Suprapubic skin (tissue), 4 donors: ENCODE data around the gene CACNA2D3. TPM values are rescaled to one million over a fixed set of nuclear protein-coding genes. Genes with fewer than 3 reads are reported as not detected.

ENCODE experiments used
- DNase-seq, 2 donors: peaks; one replicate each; pipeline ENCODE4 v3.0.0-alpha.2; 2019; ENCODE audit warnings: low spot score in 2 of 2
- H3K27ac ChIP-seq: fragments of 200-600 bp; sonication (generic); one replicate; pipeline ENCODE4 v1.5.1; 2019
- H3K27me3 ChIP-seq: fragments of 200-600 bp; sonication (generic); one replicate; pipeline ENCODE4 v1.5.1; 2019
- H3K36me3 ChIP-seq: fragments of 200-600 bp; sonication (generic); one replicate; pipeline ENCODE4 v1.5.1; 2019
- H3K4me1 ChIP-seq: fragments of 200-600 bp; sonication (generic); one replicate; pipeline ENCODE4 v1.5.1; 2019
- H3K4me3 ChIP-seq: fragments of 200-600 bp; sonication (generic); one replicate; pipeline ENCODE4 v1.5.1; 2019; ENCODE audit warnings: mild to moderate bottlenecking
- H3K9me3 ChIP-seq: fragments of 200-600 bp; sonication (generic); one replicate; pipeline ENCODE4 v1.5.1; 2019
- EP300 ChIP-seq: sonication (generic); formaldehyde crosslinking; IDR thresholded peaks from one replicate; pipeline ENCODE4 v1.6.1; 2017; ENCODE audit warnings: antibody characterized with exemption
- POLR2A ChIP-seq, 2 donors: fragments of 450-650 bp; IDR thresholded peaks; one replicate each; pipeline ENCODE4 v1.6.1; 2017; ENCODE audit warnings: antibody characterized with exemption in 2 of 2, mild to moderate bottlenecking in 2 of 2, moderate library complexity in 2 of 2
- POLR2AphosphoS5 ChIP-seq, 3 donors: sonication (generic); formaldehyde crosslinking; IDR thresholded peaks; one replicate each; pipeline ENCODE4 v1.6.1; 2017; ENCODE audit warnings: antibody characterized with exemption in 3 of 3
- WGBS: methylation state at CpG from one replicate; pipeline ENCODE4 v1.1.5; 2018; 5-methylcytosine and 5-hydroxymethylcytosine counted together
- total RNA-seq, 4 donors: library from RNA; depleted of rRNA; stranded (reverse); fragments of >200 nt; gene quantifications; one replicate each; pipeline ENCODE4 v1.1.0, GENCODE V29; 2016
- TF ChIP-seq, protein P1 (sequence below), 2 donors: fragments of 200-600 bp in 1 of 2; fragments of 450-650 bp in 1 of 2; sonication (generic) in 1 of 2; IDR thresholded peaks; one replicate each; pipeline ENCODE4 v1.5.1; 2016 to 2019; ENCODE audit warnings: antibody characterized with exemption in 2 of 2, mild to moderate bottlenecking in 1 of 2, moderate library complexity in 1 of 2

CACNA2D3 gene
- total RNA-seq, result 1 to 10 TPM in 2 of 4 donors, under 1 TPM in 2; 0.42 to 2.8 (median 0.95) TPM

GRCh38 chr3:54122324-54123002 is at the start of gene CACNA2D3:
CACNA2D3 (plus strand) TSS chr3:54122552.
- no peak within 1 kb of the TSS for H3K27ac ChIP-seq
- 0% methylated on average over 1 of the region's 100 CpGs for WGBS

DNA sequence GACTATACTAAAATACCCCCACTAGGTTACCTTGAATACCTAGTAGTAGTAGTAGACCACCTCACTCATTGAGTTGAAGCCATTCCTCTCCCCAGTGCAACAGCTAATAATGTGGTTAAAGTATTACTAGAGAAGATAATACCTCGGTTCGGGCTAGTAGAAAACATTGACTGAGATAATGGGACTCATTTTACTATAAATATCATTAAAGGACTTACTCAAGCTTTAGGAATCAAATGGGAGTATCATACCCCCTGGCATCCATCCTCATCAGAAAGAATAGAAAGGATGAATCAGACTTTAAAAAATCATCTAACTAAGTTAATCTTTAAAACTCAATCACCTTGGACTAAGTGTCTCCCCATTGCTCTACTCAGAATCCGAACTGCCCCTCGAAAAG is 49.0 kb upstream of the CACNA2D3 start:
- Histone ChIP-seq H3K4me3 (no peak overlapping the region), H3K36me3 (no peaks in the 10 kb centered on the region), H3K4me1 (no peaks in the 10 kb centered on the region), H3K27me3 (peaks cover 11% of the 10 kb centered on the region), H3K27ac (no peak overlapping the region), H3K9me3 (peaks cover 8% of the 10 kb centered on the region)
- no peak for TF ChIP-seq POLR2AphosphoS5 (IDR thresholded peaks at IDR 0.05)
- TF ChIP-seq, protein P1, sequence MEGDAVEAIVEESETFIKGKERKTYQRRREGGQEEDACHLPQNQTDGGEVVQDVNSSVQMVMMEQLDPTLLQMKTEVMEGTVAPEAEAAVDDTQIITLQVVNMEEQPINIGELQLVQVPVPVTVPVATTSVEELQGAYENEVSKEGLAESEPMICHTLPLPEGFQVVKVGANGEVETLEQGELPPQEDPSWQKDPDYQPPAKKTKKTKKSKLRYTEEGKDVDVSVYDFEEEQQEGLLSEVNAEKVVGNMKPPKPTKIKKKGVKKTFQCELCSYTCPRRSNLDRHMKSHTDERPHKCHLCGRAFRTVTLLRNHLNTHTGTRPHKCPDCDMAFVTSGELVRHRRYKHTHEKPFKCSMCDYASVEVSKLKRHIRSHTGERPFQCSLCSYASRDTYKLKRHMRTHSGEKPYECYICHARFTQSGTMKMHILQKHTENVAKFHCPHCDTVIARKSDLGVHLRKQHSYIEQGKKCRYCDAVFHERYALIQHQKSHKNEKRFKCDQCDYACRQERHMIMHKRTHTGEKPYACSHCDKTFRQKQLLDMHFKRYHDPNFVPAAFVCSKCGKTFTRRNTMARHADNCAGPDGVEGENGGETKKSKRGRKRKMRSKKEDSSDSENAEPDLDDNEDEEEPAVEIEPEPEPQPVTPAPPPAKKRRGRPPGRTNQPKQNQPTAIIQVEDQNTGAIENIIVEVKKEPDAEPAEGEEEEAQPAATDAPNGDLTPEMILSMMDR (IDR thresholded peaks at IDR 0.05), result no peak
- no peak for TF ChIP-seq EP300
- no peak for TF ChIP-seq POLR2A (IDR thresholded peaks at IDR 0.05)
- 96% methylated on average over 4 of the region's 4 CpGs for WGBS
- no peak for DNase-seq

More at GRCh38 chr3:54122324-54123002, at the start of gene CACNA2D3:
- no peaks in the 10 kb centered on the region for H3K36me3 ChIP-seq
- DNase-seq, result no peak
- H3K4me1 ChIP-seq, result peaks cover 30% of the 10 kb centered on the region
- peak within 1 kb of the TSS; percentile 54 for H3K4me3 ChIP-seq
- H3K9me3 ChIP-seq, result no peaks in the 10 kb centered on the region
- peaks cover 72% of the 10 kb centered on the region for H3K27me3 ChIP-seq
- no peak for TF ChIP-seq POLR2AphosphoS5 (IDR thresholded peaks at IDR 0.05)

DNA sequence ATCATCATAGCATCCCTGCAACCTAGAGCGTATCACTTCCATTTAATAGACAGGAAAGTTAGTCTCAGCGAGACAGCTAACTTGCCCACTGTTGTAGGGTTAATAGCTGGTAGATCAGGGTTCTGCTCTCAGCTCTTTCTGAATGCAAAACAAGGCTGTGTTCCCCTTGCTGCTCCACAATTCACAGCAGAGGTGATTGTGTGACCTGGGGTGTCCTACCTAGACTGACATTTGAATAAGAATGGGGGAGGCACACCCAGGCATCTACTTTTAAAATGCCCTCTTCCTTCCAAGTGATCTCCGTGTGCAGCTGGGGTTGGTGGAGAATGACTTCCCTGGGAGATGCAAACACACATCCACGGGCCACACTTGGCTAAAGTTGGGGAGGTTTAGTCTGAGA is 43.0 kb upstream of the CACNA2D3 start:
- no peak overlapping the region for H3K27ac ChIP-seq
- H3K27me3 ChIP-seq, result peaks cover 18% of the 10 kb centered on the region
- TF ChIP-seq, protein P1 (IDR thresholded peaks at IDR 0.05), result no peak
- TF ChIP-seq POLR2AphosphoS5 (IDR thresholded peaks at IDR 0.05) (no peak), POLR2A (IDR thresholded peaks at IDR 0.05) (no peak), EP300 (no peak)
- H3K9me3 ChIP-seq, result no peaks in the 10 kb centered on the region
- H3K4me3 ChIP-seq, result no peak overlapping the region
- no peaks in the 10 kb centered on the region for H3K36me3 ChIP-seq
- 53% methylated on average over 4 of the region's 4 CpGs for WGBS
- no peak for DNase-seq
- no peaks in the 10 kb centered on the region for H3K4me1 ChIP-seq

- no peaks in the 10 kb centered on the region for H3K9me3 ChIP-seq
- WGBS, result 58% methylated on average over 9 of the region's 9 CpGs
- H3K4me1 ChIP-seq, result no peaks in the 10 kb centered on the region
- H3K27ac ChIP-seq, result no peak overlapping the region
- H3K4me3 ChIP-seq, result no peak overlapping the region
- TF ChIP-seq EP300 (no peak), POLR2AphosphoS5 (IDR thresholded peaks at IDR 0.05) (no peak), POLR2A (IDR thresholded peaks at IDR 0.05) (no peak)
- TF ChIP-seq, protein P1 (IDR thresholded peaks at IDR 0.05), result no peak
- DNase-seq, result no peak
- H3K27me3 ChIP-seq, result peaks cover 20% of the 10 kb centered on the region
- H3K36me3 ChIP-seq, result no peaks in the 10 kb centered on the region
Measured at GRCh38 chr3:54079730-54080325, 42.5 kb upstream of the CACNA2D3 start.

GRCh38 chr3:54083921-54084320 is 38.4 kb upstream of the CACNA2D3 start:
- WGBS, result 43% methylated on average over 4 of the region's 4 CpGs
- Histone ChIP-seq H3K27me3 (peaks cover 41% of the 10 kb centered on the region), H3K36me3 (no peaks in the 10 kb centered on the region), H3K4me3 (no peak overlapping the region), H3K27ac (no peak overlapping the region), H3K9me3 (no peaks in the 10 kb centered on the region), H3K4me1 (peaks cover 5% of the 10 kb centered on the region)
- TF ChIP-seq, protein P1 (IDR thresholded peaks at IDR 0.05), result no peak
- TF ChIP-seq EP300 (no peak), POLR2A (IDR thresholded peaks at IDR 0.05) (no peak), POLR2AphosphoS5 (IDR thresholded peaks at IDR 0.05) (no peak)
- no peak for DNase-seq
